ENCODE results near the gene SHCBP1L.

GRCh38 chr1:182935716-182936115 lies 17.2 kb downstream of the SHCBP1L start:
- TF ChIP-seq CTCF (IDR thresholded peaks at IDR 0.05; ENCODE audit: low read length): no peak
- TF ChIP-seq EZH2 (IDR thresholded peaks at IDR 0.05; ENCODE audit: borderline replicate concordance, low read length): no peak

All from OCI-LY1 (cell line).